Stimulated activated CD4-positive, alpha-beta T cell treated with anti-CD3 and anti-CD28 coated beads, Interleukin-4, amount 100 ng/mL, for 1 hour (primary cell): ENCODE results near the gene ZNF687.

Source experiments
- DNase-seq: peaks from one replicate; pipeline ENCODE4 v3.0.0-alpha.2; 2020

The ZNF687 gene

DNA sequence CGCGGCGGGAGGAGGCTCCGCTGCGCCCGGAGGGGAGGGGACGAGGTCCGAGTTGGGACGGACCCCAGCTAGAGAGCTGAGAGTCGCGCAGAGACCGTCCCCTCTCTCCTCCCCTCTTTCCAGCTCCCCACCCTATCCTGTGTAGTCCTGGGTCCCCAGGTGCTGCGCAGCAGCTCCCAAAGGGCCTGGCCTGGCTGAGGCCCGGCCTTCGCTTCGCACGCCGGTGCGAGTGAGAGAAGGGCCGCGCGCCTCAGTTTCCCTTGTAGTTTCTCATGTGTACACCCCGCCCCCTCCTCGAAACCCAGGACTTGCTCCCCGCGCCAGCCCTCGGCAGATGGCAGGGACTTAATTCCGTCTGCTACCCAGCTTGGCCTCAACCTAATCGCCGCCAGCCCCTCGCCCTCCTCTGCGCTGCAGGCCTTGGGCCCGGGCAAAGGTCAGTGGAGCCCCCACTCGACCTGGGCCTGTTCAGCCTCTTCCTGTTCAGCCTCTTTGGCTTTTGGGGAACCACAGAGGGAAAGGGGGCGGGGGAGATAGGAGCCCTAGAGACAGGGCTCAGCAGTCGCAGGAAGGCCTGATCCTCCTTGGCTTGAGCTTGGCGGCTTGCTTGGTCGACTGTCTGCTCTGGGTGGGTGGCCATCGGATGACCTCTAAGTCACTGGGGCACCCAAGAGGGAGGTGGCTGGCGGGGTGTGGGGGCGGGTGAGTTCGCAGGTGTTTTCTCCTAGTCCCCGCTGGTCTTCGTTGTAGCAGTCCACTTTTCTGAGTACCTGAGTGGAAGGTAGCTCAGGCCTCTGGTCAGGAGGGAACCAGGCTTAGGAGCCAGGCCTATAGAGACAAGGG, 1.0 kb downstream of the ZNF687 start:
- no peak for DNase-seq

DNA sequence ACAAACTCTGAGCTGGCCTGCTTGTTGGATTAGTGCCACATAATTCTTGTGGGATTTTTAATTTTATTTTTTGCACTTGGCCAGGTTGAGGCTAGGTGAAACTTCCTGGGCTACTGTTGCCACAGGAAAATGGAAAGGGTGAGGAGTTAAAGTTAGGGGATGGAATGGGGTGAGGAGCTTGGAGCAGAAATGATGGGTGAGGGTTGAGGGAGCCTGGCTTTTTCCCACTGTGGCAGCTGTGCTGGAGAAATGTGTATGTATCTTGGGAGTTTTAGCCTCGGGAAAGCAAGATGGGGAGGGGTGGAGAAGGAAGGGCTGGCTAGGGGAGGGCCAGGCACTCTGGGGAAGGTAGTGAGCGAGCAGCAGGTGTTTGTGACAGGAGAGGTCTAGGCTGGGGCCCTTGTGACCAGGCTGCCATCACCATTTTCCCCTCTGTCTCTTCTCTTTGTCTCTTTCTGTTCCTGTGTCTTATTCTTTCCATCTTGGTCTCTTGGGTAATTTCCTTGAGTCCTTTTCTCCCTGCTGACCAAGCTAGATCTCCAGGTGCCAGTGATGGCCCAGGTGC, 2.0 kb downstream of the ZNF687 start:
- DNase-seq, result no peak

DNA sequence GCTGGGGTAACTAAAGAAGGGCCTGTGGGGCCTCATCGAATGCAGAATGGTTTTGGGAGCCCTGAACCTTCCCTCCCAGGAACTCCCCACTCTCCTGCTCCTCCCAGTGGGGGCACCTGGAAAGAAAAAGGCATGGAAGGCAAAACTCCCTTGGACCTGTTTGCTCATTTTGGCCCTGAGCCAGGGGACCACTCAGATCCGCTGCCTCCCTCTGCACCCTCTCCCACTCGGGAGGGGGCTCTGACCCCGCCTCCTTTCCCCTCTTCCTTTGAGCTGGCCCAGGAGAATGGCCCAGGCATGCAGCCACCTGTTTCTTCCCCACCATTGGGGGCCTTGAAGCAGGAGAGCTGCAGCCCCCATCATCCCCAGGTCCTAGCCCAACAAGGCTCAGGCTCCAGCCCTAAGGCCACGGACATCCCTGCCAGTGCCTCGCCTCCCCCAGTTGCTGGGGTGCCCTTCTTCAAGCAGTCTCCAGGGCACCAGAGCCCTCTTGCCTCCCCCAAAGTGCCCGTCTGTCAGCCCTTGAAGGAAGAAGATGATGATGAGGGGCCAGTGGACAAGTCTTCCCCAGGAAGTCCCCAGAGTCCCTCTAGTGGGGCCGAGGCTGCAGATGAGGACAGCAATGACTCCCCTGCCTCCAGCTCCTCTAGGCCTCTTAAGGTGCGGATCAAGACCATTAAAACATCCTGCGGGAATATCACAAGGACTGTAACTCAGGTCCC, 4.7 kb downstream of the ZNF687 start:
- DNase-seq, result no peak

DNA sequence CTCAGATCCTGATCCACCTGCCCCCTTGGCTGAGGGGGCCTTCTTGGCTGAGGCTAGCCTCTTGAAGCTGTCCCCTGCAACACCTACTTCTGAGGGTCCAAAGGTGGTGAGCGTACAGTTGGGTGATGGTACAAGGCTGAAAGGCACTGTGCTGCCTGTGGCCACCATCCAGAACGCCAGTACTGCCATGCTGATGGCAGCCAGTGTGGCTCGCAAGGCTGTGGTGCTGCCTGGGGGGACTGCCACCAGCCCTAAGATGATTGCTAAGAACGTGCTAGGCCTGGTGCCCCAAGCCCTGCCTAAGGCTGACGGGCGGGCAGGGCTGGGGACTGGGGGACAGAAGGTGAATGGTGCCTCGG, 5.2 kb downstream of the ZNF687 start:
- no peak for DNase-seq

DNA sequence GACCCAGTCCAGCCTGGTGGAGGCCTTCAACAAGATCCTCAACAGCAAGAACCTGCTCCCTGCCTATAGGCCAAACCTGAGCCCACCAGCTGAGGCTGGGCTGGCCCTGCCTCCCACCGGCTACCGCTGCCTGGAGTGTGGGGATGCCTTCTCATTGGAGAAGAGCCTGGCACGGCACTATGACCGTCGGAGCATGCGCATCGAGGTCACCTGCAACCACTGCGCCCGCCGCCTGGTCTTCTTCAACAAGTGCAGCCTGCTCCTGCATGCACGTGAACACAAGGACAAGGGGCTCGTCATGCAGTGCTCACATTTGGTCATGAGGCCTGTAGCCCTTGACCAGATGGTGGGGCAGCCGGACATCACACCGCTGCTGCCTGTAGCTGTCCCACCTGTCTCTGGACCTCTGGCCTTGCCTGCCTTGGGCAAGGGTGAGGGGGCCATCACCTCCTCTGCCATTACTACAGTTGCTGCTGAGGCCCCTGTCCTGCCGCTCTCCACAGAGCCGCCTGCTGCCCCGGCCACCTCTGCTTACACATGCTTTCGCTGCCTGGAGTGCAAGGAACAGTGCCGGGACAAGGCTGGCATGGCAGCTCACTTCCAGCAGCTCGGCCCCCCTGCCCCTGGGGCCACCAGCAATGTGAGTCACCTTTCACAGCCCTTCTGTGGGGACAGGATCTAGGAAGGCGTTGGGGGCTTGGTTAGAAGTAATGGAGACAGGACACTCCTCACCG, 5.8 kb downstream of the ZNF687 start:
- no peak for DNase-seq

DNA sequence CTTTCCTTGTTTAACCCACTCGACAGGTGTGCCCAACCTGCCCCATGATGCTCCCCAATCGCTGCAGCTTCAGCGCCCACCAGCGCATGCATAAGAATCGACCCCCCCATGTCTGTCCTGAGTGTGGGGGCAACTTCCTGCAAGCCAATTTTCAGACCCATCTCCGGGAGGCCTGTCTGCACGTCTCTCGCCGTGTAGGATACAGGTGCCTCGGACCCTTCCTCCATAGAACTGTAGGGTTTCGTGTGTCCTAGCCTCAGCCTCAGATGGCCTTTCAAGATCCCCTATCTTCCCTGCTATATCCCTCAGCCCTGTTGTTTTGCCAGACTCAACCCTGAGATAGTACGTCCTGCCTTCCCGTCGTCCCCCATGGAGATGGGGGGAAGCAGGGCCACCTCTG, 6.4 kb downstream of the ZNF687 start:
- DNase-seq, result no peak

DNA sequence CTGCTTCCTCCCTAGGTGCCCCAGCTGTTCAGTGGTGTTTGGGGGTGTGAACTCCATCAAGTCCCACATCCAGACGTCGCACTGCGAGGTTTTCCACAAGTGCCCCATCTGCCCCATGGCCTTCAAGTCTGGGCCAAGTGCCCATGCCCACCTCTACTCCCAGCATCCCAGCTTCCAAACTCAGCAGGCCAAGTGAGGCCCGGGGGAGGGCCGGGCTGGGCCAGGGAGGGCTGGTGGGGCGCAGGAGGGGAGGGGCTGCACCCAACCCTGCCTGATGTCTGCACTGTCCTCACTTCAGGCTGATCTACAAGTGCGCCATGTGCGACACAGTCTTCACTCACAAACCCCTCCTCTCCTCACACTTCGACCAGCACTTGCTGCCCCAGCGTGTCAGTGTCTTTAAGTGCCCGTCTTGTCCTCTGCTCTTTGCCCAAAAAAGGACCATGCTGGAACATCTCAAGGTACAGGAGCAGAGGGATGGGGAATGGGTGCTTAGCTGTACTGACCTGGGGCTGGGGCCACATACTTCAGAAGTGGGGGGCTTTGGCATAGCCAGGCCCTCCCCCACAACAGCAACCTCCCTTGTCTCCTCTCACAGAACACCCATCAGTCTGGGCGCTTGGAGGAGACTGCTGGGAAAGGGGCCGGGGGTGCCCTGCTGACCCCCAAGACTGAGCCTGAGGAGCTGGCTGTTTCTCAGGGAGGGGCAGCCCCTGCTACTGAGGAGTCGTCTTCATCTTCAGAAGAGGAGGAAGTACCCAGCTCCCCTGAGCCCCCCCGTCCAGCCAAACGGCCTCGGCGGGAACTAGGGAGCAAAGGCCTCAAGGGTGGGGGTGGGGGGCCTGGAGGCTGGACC, 7.2 kb downstream of the ZNF687 start:
- no peak for DNase-seq

DNA sequence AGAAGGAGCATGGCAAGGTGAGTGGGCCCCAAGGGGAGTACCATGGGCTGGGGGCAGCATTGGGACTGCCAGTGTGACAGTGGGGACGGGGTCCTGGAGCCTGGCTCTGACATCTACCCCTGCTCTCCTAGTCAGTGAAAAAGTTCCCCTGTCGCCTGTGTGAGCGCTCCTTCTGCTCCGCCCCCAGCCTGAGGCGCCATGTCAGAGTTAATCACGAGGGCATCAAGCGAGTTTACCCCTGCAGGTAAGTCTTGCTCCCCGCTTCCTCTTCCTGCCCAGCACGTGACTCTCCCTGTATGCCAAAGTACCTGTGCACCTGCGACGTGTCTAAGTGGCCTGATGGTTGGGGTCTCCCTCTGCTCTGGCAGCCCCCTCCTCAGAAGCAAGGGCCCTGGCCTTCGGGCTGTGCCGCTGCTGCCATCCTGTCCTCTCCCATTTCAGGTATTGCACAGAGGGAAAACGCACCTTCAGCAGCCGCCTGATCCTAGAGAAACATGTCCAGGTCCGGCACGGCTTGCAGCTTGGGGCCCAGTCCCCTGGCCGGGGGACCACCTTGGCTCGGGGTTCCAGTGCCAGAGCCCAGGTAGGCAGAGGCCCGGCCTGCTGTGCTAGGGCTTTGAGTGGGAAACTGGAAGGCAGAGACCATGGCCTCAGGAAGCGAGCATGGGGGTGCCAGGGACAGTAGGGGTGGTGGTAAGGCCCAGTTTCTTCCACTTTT, 8.1 kb downstream of the ZNF687 start:
- no peak for DNase-seq

DNA sequence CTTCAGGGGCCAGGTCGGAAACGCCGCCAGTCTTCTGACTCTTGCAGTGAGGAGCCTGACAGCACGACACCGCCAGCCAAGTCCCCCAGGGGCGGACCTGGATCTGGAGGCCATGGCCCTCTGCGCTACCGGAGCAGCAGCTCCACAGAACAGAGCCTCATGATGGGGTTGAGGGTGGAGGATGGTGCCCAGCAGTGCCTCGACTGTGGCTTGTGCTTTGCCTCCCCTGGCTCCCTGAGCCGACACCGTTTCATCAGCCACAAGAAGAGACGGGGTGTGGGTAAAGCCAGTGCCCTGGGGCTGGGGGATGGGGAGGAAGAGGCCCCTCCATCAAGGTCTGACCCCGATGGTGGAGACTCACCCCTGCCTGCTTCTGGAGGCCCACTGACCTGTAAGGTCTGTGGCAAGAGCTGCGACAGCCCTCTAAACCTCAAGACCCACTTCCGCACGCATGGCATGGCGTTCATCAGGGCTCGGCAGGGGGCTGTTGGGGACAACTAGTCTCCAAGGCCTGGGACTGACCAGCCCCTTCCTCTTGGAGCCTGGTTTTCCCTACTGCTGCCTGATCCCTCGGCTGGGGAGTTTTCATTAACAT, 8.7 kb downstream of the ZNF687 start:
- DNase-seq, result no peak

DNA sequence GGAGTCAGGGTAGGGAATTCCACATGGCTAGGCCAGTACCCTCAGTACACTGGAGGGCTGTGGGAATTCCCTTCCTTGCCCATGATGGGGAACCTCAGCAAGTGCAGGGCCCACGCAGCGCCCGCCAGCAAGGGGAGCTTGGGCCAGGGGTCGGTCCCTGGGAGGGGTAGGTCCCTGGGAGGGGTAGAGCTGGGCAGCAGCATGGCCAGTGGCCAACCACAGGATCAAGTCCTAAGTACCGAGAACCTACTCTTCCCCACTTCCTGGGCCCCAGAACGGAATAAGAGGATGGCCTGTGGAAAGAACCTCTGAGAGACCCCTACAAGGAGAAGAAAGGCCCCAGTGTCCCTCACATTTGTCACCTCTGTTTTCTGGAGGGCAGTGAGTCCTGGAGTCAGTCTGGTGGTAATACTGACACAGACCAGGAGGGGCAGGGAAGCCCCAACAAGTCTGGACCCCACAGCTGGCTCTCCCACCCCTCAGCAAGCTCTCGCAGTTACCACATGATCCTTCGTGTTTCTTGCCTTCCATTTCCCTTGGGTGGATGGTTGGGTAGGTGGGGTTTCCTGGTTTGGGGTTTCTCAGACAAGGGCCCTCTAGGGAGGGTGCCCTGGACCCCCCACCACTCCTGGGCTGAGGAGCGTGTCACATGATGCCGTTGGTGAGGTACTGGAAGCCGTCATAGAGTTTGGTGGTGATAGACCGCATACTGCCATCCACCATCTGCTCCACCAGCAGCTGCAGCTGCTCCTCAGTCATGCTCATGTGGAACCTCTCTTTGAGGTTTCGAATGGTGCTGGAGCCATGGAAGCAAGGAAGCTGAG, 10.3 kb downstream of the ZNF687 start:
- DNase-seq, result no peak

DNA sequence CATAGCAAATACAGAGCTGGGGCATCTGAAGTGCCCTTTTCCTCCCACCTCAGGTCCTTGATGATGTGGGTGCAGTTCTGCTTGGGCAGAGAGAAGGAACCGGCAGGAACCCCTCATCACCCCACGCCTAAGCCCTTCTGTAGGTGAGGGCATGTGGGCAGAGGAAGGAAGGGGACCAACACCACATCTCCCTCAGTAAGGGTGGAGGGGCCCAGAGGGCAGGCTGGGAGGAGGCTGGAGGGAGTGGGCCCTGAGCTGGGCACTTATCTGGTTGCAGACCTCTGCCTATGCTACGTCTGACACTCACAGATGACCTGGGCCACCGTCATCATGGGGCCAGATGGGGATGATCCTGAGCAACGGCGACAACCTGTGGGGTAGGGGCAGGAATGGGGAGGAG, 11.0 kb downstream of the ZNF687 start:
- no peak for DNase-seq

DNA sequence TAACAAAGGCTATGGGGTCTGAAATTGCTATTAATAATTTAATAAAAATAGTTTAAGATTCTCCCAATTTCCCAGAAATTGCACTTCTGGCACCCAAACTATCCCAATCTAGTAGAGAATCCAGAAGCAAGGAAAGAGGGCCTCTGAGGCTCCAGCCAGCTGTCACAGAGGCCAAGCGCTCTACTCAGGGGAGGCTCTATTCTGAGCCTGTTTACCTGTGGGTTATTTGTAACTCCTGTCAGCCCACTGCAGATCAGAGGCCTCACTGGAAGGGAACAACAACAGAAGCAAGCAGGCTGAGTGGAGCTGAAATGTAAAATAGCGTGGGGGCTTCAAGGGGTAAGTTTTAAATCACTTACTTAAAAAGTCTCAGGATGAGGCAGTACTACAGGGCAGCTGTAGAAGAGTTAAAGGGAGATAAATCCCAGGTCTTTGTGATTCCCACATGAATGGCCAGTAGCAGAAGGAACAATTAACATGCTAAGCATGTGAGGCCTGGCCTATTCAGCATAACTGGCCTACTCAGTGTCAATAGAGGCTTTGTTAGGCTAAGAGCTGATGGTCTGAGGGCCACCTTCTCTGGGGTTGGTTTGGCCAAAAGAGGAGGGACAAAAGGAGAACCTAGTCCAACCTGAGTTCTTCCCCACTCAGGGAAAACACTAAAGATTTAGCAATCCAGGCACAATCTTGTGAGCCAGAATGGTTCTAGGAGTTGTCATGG, 12.8 kb downstream of the ZNF687 start:
- DNase-seq, result no peak

DNA sequence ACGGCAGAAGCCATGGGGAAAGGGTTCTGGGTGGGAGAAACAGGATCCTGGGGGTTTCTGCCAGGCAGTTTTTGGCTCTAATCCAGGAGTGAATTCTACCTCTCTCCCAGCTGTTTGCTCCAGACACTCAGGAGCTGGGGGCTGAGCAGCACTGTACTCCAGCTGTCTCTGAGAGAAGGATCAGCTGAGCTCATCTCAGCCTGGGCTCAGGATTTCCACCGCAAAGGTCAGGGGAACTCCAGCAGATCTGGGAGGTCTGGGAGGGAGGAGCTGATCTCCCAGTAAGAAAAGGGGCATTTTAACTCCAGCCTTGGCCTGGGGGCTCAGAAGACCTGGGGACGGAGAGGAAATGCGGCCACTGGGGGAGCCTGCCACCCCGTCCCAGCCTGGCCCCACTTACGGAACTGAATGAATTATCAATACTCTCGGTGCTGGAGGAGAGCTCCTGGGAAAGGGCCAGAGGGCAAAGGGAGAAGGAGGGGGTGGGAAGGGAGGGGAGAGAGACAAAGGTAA, 27.8 kb downstream of the ZNF687 start:
- DNase-seq, result no peak

DNA sequence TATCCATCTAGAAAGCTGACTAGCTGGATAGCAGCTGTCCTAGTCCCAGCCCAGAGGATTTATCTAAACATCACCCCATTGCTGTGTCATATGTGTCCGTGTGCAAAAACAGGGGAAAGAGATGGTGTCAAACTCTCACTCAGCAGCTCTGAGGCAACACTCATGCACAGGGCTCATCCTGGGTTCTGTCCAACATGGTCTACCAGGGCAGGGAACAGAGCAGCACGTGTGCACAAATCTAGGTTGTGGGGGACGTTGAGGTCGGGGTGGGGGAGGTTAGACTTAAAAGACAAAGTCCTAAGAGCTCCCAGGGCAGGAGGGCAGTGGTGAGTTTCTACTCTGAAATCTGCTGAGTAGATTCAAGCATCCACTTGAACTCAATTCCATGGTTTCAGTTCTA, 28.9 kb downstream of the ZNF687 start:
- no peak for DNase-seq

DNA sequence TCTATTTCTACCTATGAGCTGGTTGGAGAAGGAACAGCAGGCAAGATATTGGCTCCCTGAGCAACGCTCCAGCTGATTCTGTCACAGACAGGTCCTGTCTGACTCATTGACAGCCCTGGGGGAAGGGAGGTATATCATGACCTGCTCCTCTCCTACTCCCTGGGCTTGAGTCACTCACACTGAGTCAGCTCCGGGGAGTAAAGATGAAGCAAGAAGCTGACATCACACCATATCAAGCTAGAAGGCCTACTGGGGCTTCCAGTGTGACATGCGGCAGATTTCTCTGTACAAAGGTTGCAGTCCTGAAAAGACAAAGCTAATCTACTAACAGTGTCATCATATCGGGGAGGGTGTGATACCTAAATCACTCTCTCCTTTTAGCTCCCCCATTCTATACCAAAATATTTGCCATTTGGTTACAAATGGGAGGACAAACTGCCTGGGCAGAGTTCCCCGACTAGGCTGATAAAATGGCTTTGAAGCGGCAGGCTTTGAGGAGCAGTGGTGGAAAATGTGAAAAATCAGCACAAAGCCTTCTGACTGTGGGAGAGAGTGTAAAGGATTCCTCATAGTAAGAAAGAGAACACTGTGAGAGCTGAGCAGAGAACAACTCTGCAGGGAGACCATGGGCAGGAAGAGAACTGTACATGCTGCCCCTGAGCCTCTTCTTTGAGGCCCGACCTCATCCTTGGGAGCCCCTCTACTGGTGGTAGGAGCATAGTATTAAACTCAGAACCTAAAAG, 29.7 kb downstream of the ZNF687 start:
- DNase-seq, result peak; percentile 77

DNA sequence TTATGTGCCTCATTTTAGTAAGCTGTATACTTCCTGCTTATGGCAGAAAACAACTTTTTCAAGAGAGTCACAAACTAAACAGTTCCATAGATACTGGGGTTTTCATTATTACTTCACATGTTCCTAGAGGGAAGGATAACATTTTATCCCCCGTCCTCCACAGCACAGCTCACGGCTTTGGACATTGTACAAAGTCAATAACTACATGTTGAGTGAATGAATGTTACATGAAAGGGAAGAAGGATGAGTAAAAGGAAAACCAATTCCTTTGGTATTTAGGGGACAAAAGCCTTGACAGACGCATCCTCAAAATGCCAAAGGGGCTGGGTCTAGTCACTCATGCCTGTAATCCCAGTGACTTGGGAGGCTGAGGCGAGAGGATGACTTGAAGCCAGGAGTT, 30.3 kb downstream of the ZNF687 start:
- no peak for DNase-seq

DNA sequence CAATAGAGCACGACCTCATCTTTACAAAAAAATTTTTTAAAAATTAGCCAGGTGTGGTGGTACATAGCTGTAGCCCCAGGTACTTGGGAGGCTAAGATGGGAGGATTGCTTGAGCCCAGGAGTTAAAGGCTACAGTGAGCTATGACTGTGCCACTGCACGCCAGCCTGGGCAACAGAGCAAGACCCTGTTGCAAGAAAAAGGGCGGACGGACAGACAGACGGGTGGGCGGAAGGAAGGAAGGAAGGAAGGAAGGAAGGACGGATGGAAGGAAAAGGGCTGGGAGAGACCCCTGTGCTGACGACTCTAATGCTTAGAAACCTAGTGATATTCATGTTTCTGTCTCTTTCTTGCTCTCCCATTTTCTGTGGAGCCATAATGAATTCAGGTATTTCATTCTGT, 30.7 kb downstream of the ZNF687 start:
- no peak for DNase-seq

DNA sequence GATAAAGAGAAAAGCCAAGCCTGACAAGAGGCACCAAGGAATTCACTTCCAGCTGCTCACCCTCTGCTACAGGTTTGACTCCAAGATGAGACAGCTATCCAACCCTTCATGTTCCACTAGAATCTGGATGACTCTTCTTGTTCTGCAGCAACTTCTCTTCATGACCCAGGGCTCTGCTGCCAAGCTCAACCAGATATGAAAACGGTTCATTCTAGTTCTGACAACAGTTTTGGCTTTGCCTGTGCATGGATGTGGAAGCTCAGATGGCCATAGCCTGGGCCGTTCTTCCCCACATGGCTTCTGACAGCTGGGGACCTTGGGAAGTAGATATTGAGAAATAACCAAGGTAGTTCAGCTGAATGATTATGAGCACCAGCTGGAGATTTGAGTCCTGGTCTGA, 31.4 kb downstream of the ZNF687 start:
- no peak for DNase-seq
